Liver (tissue), 2 donors: ENCODE measurements around the gene LHFPL3.

Experiments used
- CTCF ChIP-seq: fragments of 150-350 bp; IDR thresholded peaks from 2 replicates; pipeline ENCODE4 v1.5.1; 2017; ENCODE audit warnings: improper control_type of control experiment, low read depth, low read length; ENCODE audit not compliant: missing input control
- REST ChIP-seq: IDR thresholded peaks from 2 replicates; pipeline ENCODE4 v1.6.1; 2016; ENCODE audit warnings: antibody characterized with exemption, mild to moderate bottlenecking
- donor health status: healthy.

- TF ChIP-seq REST (no peak), CTCF (no peak)
These were observed 59.8 kb downstream of the LHFPL3 start for GRCh38 chr7:104388222-104388621.
